ENCODE measurements around the gene RNF213. TPM values are rescaled to one million over a fixed set of nuclear protein-coding genes. Genes with fewer than 3 reads are reported as not detected.

RNF213 gene
- total and polyA plus RNA-seq, 10 of the 15 experiments (the other 5 are each of a cell fraction or from before 2014, with no cell fraction given), result 18.6 to 145 (median 65.8) TPM

DNA sequence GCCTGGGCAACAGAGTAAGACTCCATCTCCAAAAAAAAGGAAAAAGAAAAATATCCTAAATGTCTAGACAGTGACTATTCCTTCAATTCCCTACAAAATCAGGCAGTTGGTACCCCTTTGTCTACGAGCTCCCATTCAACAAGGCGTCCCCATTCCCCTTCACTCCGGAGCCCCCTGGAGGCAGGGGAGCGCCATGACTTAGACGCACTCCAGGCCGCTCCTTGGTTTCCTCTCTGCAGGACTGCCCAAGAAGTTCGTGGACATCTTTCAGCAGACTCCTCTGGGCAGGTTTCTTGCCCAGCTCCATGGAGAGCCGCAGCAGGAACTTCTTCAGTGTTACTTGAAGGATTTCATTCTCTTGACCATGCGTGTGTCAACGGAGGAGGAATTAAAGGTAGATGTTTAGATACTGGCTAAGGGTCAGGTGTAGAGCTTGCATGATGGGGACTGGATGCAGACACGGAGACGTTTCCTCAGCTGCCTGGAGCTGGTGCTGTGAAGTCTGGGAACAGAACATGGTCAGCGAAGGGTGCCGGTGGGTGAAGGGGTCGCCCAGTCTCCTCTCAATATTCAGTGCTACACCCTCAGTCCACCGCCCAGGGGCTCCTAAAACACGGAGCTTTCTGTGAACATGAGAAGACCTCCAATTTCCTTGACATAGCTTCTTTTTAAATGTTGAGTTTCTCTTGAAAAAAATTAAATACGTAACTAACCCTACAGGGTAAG is 101.0 kb downstream of the RNF213 start:
- H3K9me3 ChIP-seq (replicated peaks; ENCODE audit: control insufficient read depth, insufficient read depth, low read length), result no peaks in the 10 kb centered on the region
- H3K4me3 ChIP-seq, result no peak overlapping the region
- intact Hi-C loops (cut with micrococcal nuclease; ENCODE audit: unreplicated experiment), result loop anchor here (10.0 kb wide), 1 partner anchor 167 kb away; no protein-coding TSS in a partner anchor
- WGBS (ENCODE audit: insufficient coverage, insufficient replicate concordance, low lambda C conversion rate, missing lambda C conversion rate), result 97% methylated on average over 17 of the region's 18 CpGs
- RAD21 ChIA-PET (ENCODE audit: unreplicated experiment), result interaction anchor here (0.9 kb wide), 1 partner anchor 260 kb away, joined by 3 read pairs; the partner anchor contains the start of gene GAA
- CTCF ChIA-PET, result interaction anchor here (0.9 to 3.5 kb wide), 4 partner anchors 165 to 261 kb away, joined by 3 to 16 read pairs (median 3); partner anchors contain the start of gene GAA
- SMC1A ChIA-PET (ENCODE audit: uncharacterized antibody, unreplicated experiment), result interaction anchor here (1.1 kb wide), 1 partner anchor 169 kb away, joined by 3 read pairs; no protein-coding TSS in a partner anchor
- in situ Hi-C loops (cut with MboI), result no loop called here
- POLR2A ChIA-PET, result no interaction called here
- H3K4me1 ChIP-seq (ENCODE audit: control insufficient read depth, insufficient read depth, low read length), result no peaks in the 10 kb centered on the region
- DNase-seq (ENCODE audit: low read depth, low spot score), result no peak
- no peak overlapping the region for H3K9ac ChIP-seq (ENCODE audit: control insufficient read depth, insufficient read depth, low read length)
- no peak for FAIRE-seq
- H3K4me2 ChIP-seq (ENCODE audit: control insufficient read depth, insufficient read depth), result no peak overlapping the region
- H4K20me1 ChIP-seq (ENCODE audit: control insufficient read depth, insufficient read depth), result no peaks in the 10 kb centered on the region
- H3K79me2 ChIP-seq (ENCODE audit: control insufficient read depth, insufficient read depth, low read length), result no peaks in the 10 kb centered on the region
- no peaks in the 10 kb centered on the region for H3K27me3 ChIP-seq (replicated peaks in 1 of 2; ENCODE audit: control insufficient read depth in 2 of 2, insufficient read depth in 2 of 2, low read length in 1 of 2)
- TF ChIP-seq RELB (IDR thresholded peaks at IDR 0.05; ENCODE audit: low read depth), result no peak
- no peak for TF ChIP-seq EZH2 (IDR thresholded peaks at IDR 0.05; ENCODE audit: borderline replicate concordance, control insufficient read depth, low read depth, low read length)
- peak; percentile 18 to 36 (median 32); a peak in 4 of 6 replicates for TF ChIP-seq CTCF (IDR thresholded peaks at IDR 0.05 in 2 of 3, conservative IDR thresholded peaks at IDR 0.05 in 1 of 3; ENCODE audit: control insufficient read depth in 2 of 3, extremely low read depth in 1 of 3, insufficient read depth in 1 of 3, low read depth in 3 of 3, low read length in 3 of 3)
- no peak for TF ChIP-seq SUPT20H (IDR thresholded peaks at IDR 0.05; ENCODE audit: borderline replicate concordance, control insufficient read depth, low read depth, low read length)
- TF ChIP-seq NFIC (IDR thresholded peaks at IDR 0.05; ENCODE audit: low read depth, low read length), result no peak
- H3K36me3 ChIP-seq (ENCODE audit: control insufficient read depth in 2 of 2, insufficient read depth in 2 of 2, low read length in 1 of 2), result peaks cover 43 to 58% of the 10 kb centered on the region in 2 experiments
- no TSS peak for BruUV-seq (replicated peaks)
- H2AFZ ChIP-seq (ENCODE audit: control insufficient read depth, low read depth, low read length), result no peak overlapping the region
- H3K27ac ChIP-seq (ENCODE audit: control insufficient read depth, insufficient read depth), result no peak overlapping the region
- peak; percentile 34; the same call in 1 of the 3 replicates for ATAC-seq

All from GM12878 (cell line).